GM21423 (cell line): ENCODE results near the gene PTCH1.

Source experiments
- ATAC-seq: cut with Tn5 transposase; IDR thresholded peaks from one replicate; pipeline ENCODE4 v1.9.1; 2021; ENCODE audit warnings: mild to moderate bottlenecking, moderate library complexity; ENCODE audit not compliant: unreplicated experiment

The PTCH1 gene

DNA sequence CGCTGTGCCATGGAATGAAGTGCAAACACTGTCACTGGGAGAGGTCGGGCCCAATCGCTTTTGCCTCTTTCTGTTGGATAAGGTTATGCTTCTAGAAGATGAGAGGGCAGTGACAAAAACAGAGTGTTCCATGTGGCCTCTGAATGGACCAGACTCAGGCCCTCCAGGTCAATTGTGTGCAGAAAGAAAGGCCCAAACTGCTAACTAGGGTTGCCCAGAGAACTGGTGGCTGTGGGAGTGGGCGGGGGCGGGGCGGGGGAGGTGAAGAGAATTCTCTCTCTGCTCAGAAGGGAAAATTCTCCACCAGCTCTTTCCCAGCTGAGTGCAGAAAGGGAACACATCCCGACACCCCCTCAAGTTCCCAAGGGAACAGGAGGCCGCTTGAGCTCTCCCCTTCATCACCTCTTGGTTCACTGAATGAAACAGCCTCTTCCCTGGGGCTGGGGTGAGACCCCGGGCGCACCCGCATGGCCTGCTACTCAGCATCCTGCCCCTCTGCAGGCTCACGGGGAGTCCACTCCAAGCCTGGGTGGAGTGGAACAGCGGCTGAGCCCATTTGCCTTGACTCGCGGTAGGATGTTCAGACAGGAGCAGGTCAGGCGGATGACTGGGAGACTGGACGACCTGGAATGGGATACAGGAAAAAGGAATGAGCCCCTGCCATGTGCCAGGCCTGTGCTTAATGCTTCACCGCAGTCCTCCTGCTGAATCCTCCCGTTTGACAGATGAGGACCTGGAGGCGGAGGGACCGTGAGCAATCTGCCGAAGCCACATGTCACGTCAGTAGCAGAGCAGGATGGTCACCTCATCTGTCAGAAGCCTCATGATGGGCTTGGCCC is 105.5 kb downstream of the PTCH1 start:
- no peak for ATAC-seq

DNA sequence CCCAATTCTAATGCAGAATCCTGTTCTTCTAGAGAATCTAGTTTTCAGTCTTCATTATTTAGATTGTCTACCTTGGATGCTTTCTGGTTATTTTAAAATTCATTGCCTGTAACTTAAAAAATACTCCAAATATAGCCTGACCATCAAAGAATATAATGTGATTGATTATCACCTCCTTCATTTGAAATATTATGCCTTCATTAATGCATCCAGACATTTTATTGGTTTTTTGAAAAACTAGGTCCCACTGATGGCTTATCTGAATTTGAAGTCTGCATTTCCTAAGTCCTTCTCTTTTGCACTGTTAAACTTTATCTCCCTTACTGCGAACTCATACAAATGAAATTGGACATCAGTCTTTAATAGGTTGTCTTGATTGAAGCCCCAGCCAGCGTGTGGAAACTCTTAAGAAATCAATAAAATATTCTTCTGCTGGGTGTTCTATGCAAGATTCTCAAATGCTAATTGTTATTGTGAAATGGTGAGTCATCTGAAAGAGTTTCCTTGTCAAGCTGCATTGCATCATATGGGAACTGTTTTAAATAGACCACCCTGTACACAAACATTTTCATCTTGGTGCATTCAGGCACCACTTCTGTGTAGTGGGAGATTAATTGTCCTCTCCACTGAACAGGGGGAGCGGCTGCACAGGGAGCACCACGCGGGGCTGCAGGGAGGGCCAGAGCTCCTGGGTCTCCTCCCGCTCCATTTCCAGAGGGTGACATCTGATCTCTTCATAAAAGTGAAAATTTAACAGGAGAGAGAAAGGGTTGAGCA is 106.9 kb downstream of the PTCH1 start:
- ATAC-seq = no peak

- ATAC-seq = no peak
Observed at GRCh38 chr9:95407524-95407923, 109.2 kb downstream of the PTCH1 start.

GRCh38 chr9:95406121-95406520 is 110.7 kb downstream of the PTCH1 start:
- ATAC-seq = no peak

GRCh38 chr9:95399261-95399660 is 117.5 kb downstream of the PTCH1 start:
- ATAC-seq = no peak
